Measurements from ENCODE around the gene EGLN2.
"Not testable (repeated sequence)": the region's sequence is repeated elsewhere in the genome, so short reads cannot be mapped to it uniquely, and the experiment has no call there.

The EGLN2 gene

GRCh38 chr19:40827386-40828247 is 28.6 kb downstream of the EGLN2 start:
- Histone ChIP-seq H3K9me3 (ENCODE audit: severe bottlenecking) (no peaks in the 10 kb centered on the region), H3K4me3 (ENCODE audit: low read depth, low read length) (no peak overlapping the region), H3K36me3 (0 out of 2 replicates have a peak, but pooled peaks cover 3% of the 10 kb centered on the region), H3K27ac (no peak overlapping the region), H3K27me3 (ENCODE audit: insufficient read depth, low read depth, severe bottlenecking) (no peaks in the 10 kb centered on the region)
- TF ChIP-seq CTCF (IDR thresholded peaks at IDR 0.05; ENCODE audit: low read depth, low read length) = no peak
- no peak for DNase-seq

- no peaks in the 10 kb centered on the region for H3K27me3 ChIP-seq (ENCODE audit: insufficient read depth, low read depth, severe bottlenecking)
- no peak for TF ChIP-seq CTCF (IDR thresholded peaks at IDR 0.05; ENCODE audit: low read depth, low read length)
- no peak overlapping the region for H3K27ac ChIP-seq
- DNase-seq = no peak
- H3K36me3 ChIP-seq = 0 out of 2 replicates have a peak, but pooled peaks cover 3% of the 10 kb centered on the region
- no peaks in the 10 kb centered on the region for H3K9me3 ChIP-seq (ENCODE audit: severe bottlenecking)
- no peak overlapping the region for H3K4me3 ChIP-seq (ENCODE audit: low read depth, low read length)
These were observed 30.2 kb downstream of the EGLN2 start for GRCh38 chr19:40829205-40829604.

GRCh38 chr19:40830741-40831140 is 31.8 kb downstream of the EGLN2 start:
- H3K27me3 ChIP-seq (ENCODE audit: insufficient read depth, low read depth, severe bottlenecking); H3K36me3 ChIP-seq; DNase-seq; H3K4me3 ChIP-seq (ENCODE audit: low read depth, low read length); H3K27ac ChIP-seq; H3K9me3 ChIP-seq (ENCODE audit: severe bottlenecking): not testable (repeated sequence)

- TF ChIP-seq CTCF (IDR thresholded peaks at IDR 0.05; ENCODE audit: low read depth, low read length) = no peak
- H3K27ac ChIP-seq = no peak overlapping the region
- 0 out of 2 replicates have a peak, but pooled peaks cover 3% of the 10 kb centered on the region for H3K36me3 ChIP-seq
- H3K27me3 ChIP-seq (ENCODE audit: insufficient read depth, low read depth, severe bottlenecking) = no peaks in the 10 kb centered on the region
- H3K4me3 ChIP-seq (ENCODE audit: low read depth, low read length) = no peak overlapping the region
- no peaks in the 10 kb centered on the region for H3K9me3 ChIP-seq (ENCODE audit: severe bottlenecking)
- no peak for DNase-seq
These were observed 32.8 kb downstream of the EGLN2 start for GRCh38 chr19:40831502-40832430.

- H3K36me3 ChIP-seq; H3K4me3 ChIP-seq (ENCODE audit: low read depth, low read length); H3K27ac ChIP-seq; H3K27me3 ChIP-seq (ENCODE audit: insufficient read depth, low read depth, severe bottlenecking); DNase-seq; H3K9me3 ChIP-seq (ENCODE audit: severe bottlenecking): not testable (repeated sequence)
These were observed 33.4 kb downstream of the EGLN2 start for GRCh38 chr19:40832431-40832790.

- H3K9me3 ChIP-seq (ENCODE audit: severe bottlenecking); H3K36me3 ChIP-seq; DNase-seq; H3K27ac ChIP-seq; H3K4me3 ChIP-seq (ENCODE audit: low read depth, low read length); H3K27me3 ChIP-seq (ENCODE audit: insufficient read depth, low read depth, severe bottlenecking): not testable (repeated sequence)
These were observed 34.9 kb downstream of the EGLN2 start for GRCh38 chr19:40833728-40834533.
